PC-9 (cell line): ENCODE results near the gene MYO1A. TPM values are rescaled to one million over a fixed set of nuclear protein-coding genes. Genes with fewer than 3 reads are reported as not detected.
A peak's percentile ranks its signal among the peaks of the same experiment; 100 is the strongest.

ENCODE experiments used
- Bru-seq: library from RNA; stranded (reverse); fragments of 400-500 nt; gene quantifications from one replicate; lab custom pipeline; 2021; lab: Mats Ljungman, UMichigan
- BruChase-seq, 2 experiments: library from RNA; stranded (reverse); fragments of 400-500 nt; gene quantifications; one replicate each; lab custom pipeline; 2021; lab: Mats Ljungman, UMichigan
- BruUV-seq: library from RNA; stranded (reverse); fragments of 400-500 nt; replicated peaks from 2 replicates; lab custom pipeline; 2021; lab: Mats Ljungman, UMichigan
- CTCF ChIA-PET: fragments of 300-600 bp; sonication (Branson Sonifier 250); formaldehyde crosslinking; loops from one replicate; lab custom pipeline; 2022; ENCODE audit warnings: antibody characterized with exemption; lab: Charles Lee
- POLR2A ChIA-PET: fragments of 300-600 bp; sonication (Branson Sonifier 250); formaldehyde crosslinking; loops from one replicate; lab custom pipeline; 2022; ENCODE audit warnings: antibody characterized with exemption; ENCODE audit not compliant: unreplicated experiment; lab: Charles Lee
- DNase-seq, 2 experiments: peaks; one replicate each; pipeline versions ENCODE4 v3.0.0 to v3.0.0-alpha.2; 2015 to 2022; ENCODE audit warnings: mixed read lengths in 1 of 2
- H2AFZ ChIP-seq: fragments of 200-600 bp; sonication (generic); 2 replicates; pipeline ENCODE4 v1.8.1; 2017; ENCODE audit warnings: antibody characterized with exemption
- H3F3A ChIP-seq: fragments of 200-600 bp; sonication (generic); 2 replicates; pipeline ENCODE4 v1.8.1; 2017; ENCODE audit warnings: antibody characterized with exemption, mild to moderate bottlenecking, low read depth; ENCODE audit not compliant: insufficient read depth
- H3K27ac ChIP-seq: fragments of 200-600 bp; sonication (generic); 2 replicates; pipeline ENCODE4 v1.6.1; 2016; ENCODE audit warnings: mixed run types
- H3K27me3 ChIP-seq: fragments of 200-600 bp; sonication (generic); 2 replicates; pipeline ENCODE4 v1.6.1; 2016; ENCODE audit warnings: low read depth, mixed run types; ENCODE audit not compliant: insufficient read depth
- H3K36me3 ChIP-seq: fragments of 200-600 bp; sonication (generic); 2 replicates; pipeline ENCODE4 v1.6.1; 2016; ENCODE audit warnings: low read depth, mixed run types
- H3K4me1 ChIP-seq: fragments of 200-600 bp; sonication (generic); replicated peaks from 2 replicates; pipeline ENCODE4 v1.6.1; 2016; ENCODE audit warnings: mixed run types; ENCODE audit not compliant: insufficient read depth
- H3K4me2 ChIP-seq: fragments of 200-600 bp; sonication (generic); 2 replicates; pipeline ENCODE4 v1.6.1; 2017; ENCODE audit warnings: mixed run types
- H3K4me3 ChIP-seq: fragments of 200-600 bp; sonication (generic); 2 replicates; pipeline ENCODE4 v1.6.1; 2016; ENCODE audit warnings: mixed run types
- H3K79me2 ChIP-seq: fragments of 200-600 bp; sonication (generic); 2 replicates; pipeline ENCODE4 v1.6.1; 2017; ENCODE audit warnings: low read depth, mixed run types
- H3K9me2 ChIP-seq: fragments of 200-600 bp; sonication (generic); 2 replicates; pipeline ENCODE4 v1.8.1; 2017; ENCODE audit warnings: mild to moderate bottlenecking; ENCODE audit not compliant: insufficient read depth
- H3K9me3 ChIP-seq: fragments of 200-600 bp; sonication (generic); 2 replicates; pipeline ENCODE4 v1.8.1; 2016; ENCODE audit warnings: low read depth; ENCODE audit not compliant: insufficient read depth
- H4K20me1 ChIP-seq: fragments of 200-600 bp; sonication (generic); 2 replicates; pipeline ENCODE4 v1.8.1; 2017; ENCODE audit not compliant: insufficient read depth
- CTCF ChIP-seq: fragments of 200-600 bp; sonication (generic); conservative IDR thresholded peaks from 2 replicates; pipeline ENCODE4 v1.6.1; 2017; ENCODE audit warnings: mixed run types, antibody characterized with exemption, mild to moderate bottlenecking, moderate library complexity
- EZH2 ChIP-seq: fragments of 200-600 bp; sonication (generic); IDR thresholded peaks from 2 replicates; pipeline ENCODE4 v1.8.0; 2017; ENCODE audit warnings: antibody characterized with exemption, low read depth
- intact Hi-C: fragments of 100-400 bp; cut with micrococcal nuclease; formaldehyde crosslinking; loops from one replicate; pipeline ENCODE4 v1.10.0; 2022; ENCODE audit not compliant: unreplicated experiment
- long read RNA-seq: library from polyadenylated mRNA; stranded (forward); transcript quantifications from one replicate; pipeline ENCODE4 v2.0.0, GENCODE V29; 2022
- total RNA-seq: library from RNA; stranded (reverse); gene quantifications from 2 replicates; pipeline ENCODE4 v1.2.3, GENCODE V29; 2021

The MYO1A gene
- total RNA-seq (not detected in 2 replicates), Bru-seq, nascent RNA (percentile 4 among the genes with signal in this experiment), BruChase-seq, experiment 1, labeled RNA remaining after a 2-hour chase (percentile 20 among the genes with signal in this experiment), BruChase-seq, experiment 2, labeled RNA remaining after a 6-hour chase (percentile 2 among the genes with signal in this experiment)
- long read RNA-seq: 0 reads

- intact Hi-C loops: no loop called here
- no peaks in the 10 kb centered on the region for H3K4me1 ChIP-seq
- H3K9me2 ChIP-seq: no peaks in the 10 kb centered on the region
- no peak within 1 kb of the TSS for H3K4me2 ChIP-seq
- POLR2A ChIA-PET: no interaction called here
- H3K9me3 ChIP-seq: no peaks in the 10 kb centered on the region
- TF ChIP-seq CTCF: no peak
- no peak for TF ChIP-seq EZH2
- H4K20me1 ChIP-seq: no peaks in the 10 kb centered on the region
- no peak within 1 kb of the TSS for H3K27ac ChIP-seq
- BruUV-seq: no TSS peak
- H3F3A ChIP-seq: no peaks in the 10 kb centered on the region
- no peak within 1 kb of the TSS for H2AFZ ChIP-seq
- H3K27me3 ChIP-seq: peaks cover 42% of the 10 kb centered on the region; the same call in 1 of the 2 replicates
- CTCF ChIA-PET: no interaction called here
- no peaks in the 10 kb centered on the region for H3K36me3 ChIP-seq
- peak in 1 of 2 experiments; percentile 5 for DNase-seq
- H3K79me2 ChIP-seq: no peaks in the 10 kb centered on the region
- no peak within 1 kb of the TSS for H3K4me3 ChIP-seq
Observed at GRCh38 chr12:57049890-57050289, at the start of gene MYO1A. TSS of gene MYO1A (minus strand) at chr12:57050129. CDS start at chr12:57048323, 1,806 bp downstream.

- peaks cover 18% of the 10 kb centered on the region for H3F3A ChIP-seq
- TF ChIP-seq CTCF: no peak
- H3K4me2 ChIP-seq: no peak overlapping the region
- H3K27me3 ChIP-seq: no peaks in the 10 kb centered on the region
- no peaks in the 10 kb centered on the region for H3K79me2 ChIP-seq
- H2AFZ ChIP-seq: no peak overlapping the region
- H3K27ac ChIP-seq: no peak overlapping the region
- no peaks in the 10 kb centered on the region for H3K4me1 ChIP-seq
- no peak overlapping the region for H3K4me3 ChIP-seq
- intact Hi-C loops: no loop called here
- CTCF ChIA-PET: no interaction called here
- BruUV-seq: no TSS peak
- peaks cover 4% of the 10 kb centered on the region; the same call in 1 of the 2 replicates for H3K36me3 ChIP-seq
- no peak for DNase-seq
- H3K9me3 ChIP-seq: no peaks in the 10 kb centered on the region
- no peaks in the 10 kb centered on the region for H3K9me2 ChIP-seq
- POLR2A ChIA-PET: no interaction called here
- no peaks in the 10 kb centered on the region for H4K20me1 ChIP-seq
Observed at GRCh38 chr12:57099047-57099714, 49.3 kb upstream of the MYO1A start.

GRCh38 chr12:57098546-57098945 is 48.6 kb upstream of the MYO1A start:
- H2AFZ ChIP-seq: no peak overlapping the region
- no peaks in the 10 kb centered on the region for H3K9me2 ChIP-seq
- H4K20me1 ChIP-seq: no peaks in the 10 kb centered on the region
- CTCF ChIA-PET: no interaction called here
- no peak for TF ChIP-seq EZH2
- no peak for DNase-seq
- no peaks in the 10 kb centered on the region for H3K27me3 ChIP-seq
- H3F3A ChIP-seq: peaks cover 18% of the 10 kb centered on the region
- H3K36me3 ChIP-seq: peaks cover 4% of the 10 kb centered on the region; the same call in 1 of the 2 replicates
- no TSS peak for BruUV-seq
- H3K4me3 ChIP-seq: no peak overlapping the region
- intact Hi-C loops: no loop called here
- no peaks in the 10 kb centered on the region for H3K4me1 ChIP-seq
- H3K79me2 ChIP-seq: no peaks in the 10 kb centered on the region
- POLR2A ChIA-PET: no interaction called here
- no peaks in the 10 kb centered on the region for H3K9me3 ChIP-seq
- no peak overlapping the region for H3K4me2 ChIP-seq
- H3K27ac ChIP-seq: no peak overlapping the region
